Esophagus muscularis mucosa (tissue), 4 donors: Measurements from ENCODE around the gene RNF144B.

Experiments
- EP300 ChIP-seq: sonication (generic); formaldehyde crosslinking; IDR thresholded peaks from one replicate; pipeline ENCODE4 v1.6.1; 2017; ENCODE audit warnings: antibody characterized with exemption
- POLR2A ChIP-seq: fragments of 450-650 bp; IDR thresholded peaks from one replicate; pipeline ENCODE4 v1.6.1; 2017; ENCODE audit warnings: antibody characterized with exemption, moderate library complexity, mild to moderate bottlenecking, low read depth
- POLR2AphosphoS5 ChIP-seq, 2 donors: sonication (generic); formaldehyde crosslinking; IDR thresholded peaks; one replicate each; pipeline ENCODE4 v1.6.1; 2017; ENCODE audit warnings: antibody characterized with exemption in 2 of 2
- TF ChIP-seq, protein P1 (sequence below), 3 experiments: fragments of 200-600 bp in 2 of 3; fragments of 450-650 bp in 1 of 3; sonication (generic) in 2 of 3; IDR thresholded peaks; one replicate each; pipeline ENCODE4 v1.5.1; 2017 to 2019; ENCODE audit warnings: antibody characterized with exemption in 3 of 3, mild to moderate bottlenecking in 2 of 3, moderate library complexity in 1 of 3

DNA sequence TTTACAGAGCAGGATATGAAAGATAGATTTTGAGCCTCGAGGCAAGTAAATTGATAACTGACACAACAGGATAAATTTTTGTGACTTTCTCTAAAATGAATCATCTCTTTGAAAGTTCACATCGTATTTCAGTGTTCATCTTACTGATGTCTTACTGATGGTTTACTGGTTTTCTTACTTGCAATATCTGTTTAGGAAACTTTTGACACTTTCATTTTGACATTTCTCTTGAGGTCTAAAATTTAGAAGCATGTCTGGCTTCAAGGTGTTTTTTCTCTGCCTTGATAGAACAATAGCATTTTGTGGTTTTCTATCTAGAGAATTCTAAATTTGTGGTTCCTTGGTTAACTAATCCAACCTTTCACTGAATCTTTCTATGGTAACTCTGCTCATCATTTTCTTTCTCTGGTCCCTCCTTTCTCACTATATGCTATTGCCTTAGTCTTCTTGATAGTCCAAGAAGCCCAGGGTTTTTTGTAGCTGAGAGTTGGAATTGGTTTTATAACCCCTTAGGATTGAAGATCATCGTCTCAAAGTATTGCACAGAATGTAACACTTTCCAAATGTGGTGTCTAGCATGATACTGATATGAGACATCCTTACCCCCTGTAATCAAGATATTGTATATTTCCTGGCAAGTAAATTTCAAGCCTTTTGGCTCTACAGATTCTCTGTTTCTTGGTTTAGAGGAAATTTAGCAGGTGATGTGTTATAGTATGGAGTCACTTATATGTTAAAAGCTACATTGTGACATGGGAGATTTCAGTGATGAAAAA, 98.7 kb downstream of the RNF144B start:
- TF ChIP-seq, protein P1, sequence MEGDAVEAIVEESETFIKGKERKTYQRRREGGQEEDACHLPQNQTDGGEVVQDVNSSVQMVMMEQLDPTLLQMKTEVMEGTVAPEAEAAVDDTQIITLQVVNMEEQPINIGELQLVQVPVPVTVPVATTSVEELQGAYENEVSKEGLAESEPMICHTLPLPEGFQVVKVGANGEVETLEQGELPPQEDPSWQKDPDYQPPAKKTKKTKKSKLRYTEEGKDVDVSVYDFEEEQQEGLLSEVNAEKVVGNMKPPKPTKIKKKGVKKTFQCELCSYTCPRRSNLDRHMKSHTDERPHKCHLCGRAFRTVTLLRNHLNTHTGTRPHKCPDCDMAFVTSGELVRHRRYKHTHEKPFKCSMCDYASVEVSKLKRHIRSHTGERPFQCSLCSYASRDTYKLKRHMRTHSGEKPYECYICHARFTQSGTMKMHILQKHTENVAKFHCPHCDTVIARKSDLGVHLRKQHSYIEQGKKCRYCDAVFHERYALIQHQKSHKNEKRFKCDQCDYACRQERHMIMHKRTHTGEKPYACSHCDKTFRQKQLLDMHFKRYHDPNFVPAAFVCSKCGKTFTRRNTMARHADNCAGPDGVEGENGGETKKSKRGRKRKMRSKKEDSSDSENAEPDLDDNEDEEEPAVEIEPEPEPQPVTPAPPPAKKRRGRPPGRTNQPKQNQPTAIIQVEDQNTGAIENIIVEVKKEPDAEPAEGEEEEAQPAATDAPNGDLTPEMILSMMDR (IDR thresholded peaks at IDR 0.05): no peak
- TF ChIP-seq POLR2A (no peak), EP300 (no peak), POLR2AphosphoS5 (IDR thresholded peaks at IDR 0.05) (no peak)
